ENCODE measurements around the gene ACOXL. TPM values are rescaled to one million over a fixed set of nuclear protein-coding genes. Genes with fewer than 3 reads are reported as not detected.

Gene ACOXL
- total and polyA plus RNA-seq, 2 of the 8 experiments (the other 6 are each of a cell fraction or from before 2014, with no cell fraction given), result 11.4 to 20.6 TPM

GRCh38 chr2:110948027-110948674, 215.8 kb downstream of the ACOXL start:
- Histone ChIP-seq H3K9ac (replicated peaks in 1 of 4; ENCODE audit: extremely low read depth in 1 of 4, low read depth in 3 of 4, low read length in 3 of 4) (no peak overlapping the region), H2AK5ac (ENCODE audit: low read depth, low read length) (no peak overlapping the region), H3K23ac (ENCODE audit: insufficient read length) (no peak overlapping the region), H2BK15ac (ENCODE audit: low read length) (no peak overlapping the region), H2BK20ac (ENCODE audit: low read length) (no peak overlapping the region), H3K79me1 (ENCODE audit: low read depth, low read length) (no peaks in the 10 kb centered on the region), H2AFZ (ENCODE audit: low read length) (no peak overlapping the region), H2BK5ac (ENCODE audit: low read depth, low read length) (no peak overlapping the region), H3K27me3 (replicated peaks in 1 of 4; ENCODE audit: control insufficient read depth in 3 of 4, extremely low read depth in 1 of 4, insufficient read depth in 3 of 4, low read length in 3 of 4) (no peaks in the 10 kb centered on the region), H4K8ac (ENCODE audit: extremely low read depth, insufficient read depth, low read length) (no peak overlapping the region), H2BK12ac (ENCODE audit: low read depth, low read length) (no peak overlapping the region), H3K23me2 (ENCODE audit: low read depth, low read length) (no peaks in the 10 kb centered on the region), H3K56ac (replicated peaks; ENCODE audit: insufficient read length, low read depth, low read length) (no peak overlapping the region), H3K79me2 (ENCODE audit: control insufficient read depth in 1 of 2, insufficient read depth in 2 of 2, low read length in 2 of 2) (no peaks in the 10 kb centered on the region), H3K4me3 (ENCODE audit: extremely low read depth in 1 of 4, insufficient read depth in 2 of 4, low read depth in 3 of 4, low read length in 4 of 4) (no peak overlapping the region), H2BK120ac (replicated peaks; ENCODE audit: low read depth, low read length) (no peak overlapping the region), H3K4ac (replicated peaks; ENCODE audit: insufficient read length, low read depth, low read length) (no peak overlapping the region), H3K4me2 (ENCODE audit: insufficient read depth in 1 of 2, low read depth in 2 of 2, low read length in 2 of 2) (no peak overlapping the region), H3K36me3 (ENCODE audit: control insufficient read depth in 2 of 4, insufficient read depth in 4 of 4, low read length in 3 of 4) (no peaks in the 10 kb centered on the region), H3K14ac (ENCODE audit: insufficient read length) (no peak overlapping the region), H3K27ac (ENCODE audit: low read depth, low read length) (no peak overlapping the region), H4K20me1 (replicated peaks in 1 of 2; ENCODE audit: control insufficient read depth in 1 of 2, insufficient read depth in 2 of 2, low read length in 2 of 2) (no peaks in the 10 kb centered on the region), H3K9me3 (ENCODE audit: insufficient read depth in 2 of 2, low read depth in 1 of 2, low read length in 1 of 2) (no peaks in the 10 kb centered on the region), H3K18ac (ENCODE audit: extremely low read depth, low read length) (no peak overlapping the region), H3K4me1 (replicated peaks in 1 of 4; ENCODE audit: control insufficient read depth in 3 of 4, insufficient read depth in 4 of 4, low read length in 3 of 4) (no peaks in the 10 kb centered on the region), H4K5ac (ENCODE audit: insufficient read length, low read depth, low read length) (no peak overlapping the region), H4K91ac (replicated peaks; ENCODE audit: insufficient read length, low read length) (no peak overlapping the region)
- POLR2A ChIA-PET (ENCODE audit: partially characterized antibody), result no interaction called here
- TF ChIP-seq, protein P1, sequence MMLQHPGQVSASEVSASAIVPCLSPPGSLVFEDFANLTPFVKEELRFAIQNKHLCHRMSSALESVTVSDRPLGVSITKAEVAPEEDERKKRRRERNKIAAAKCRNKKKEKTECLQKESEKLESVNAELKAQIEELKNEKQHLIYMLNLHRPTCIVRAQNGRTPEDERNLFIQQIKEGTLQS (IDR thresholded peaks at IDR 0.05; ENCODE audit: insufficient read depth, low read depth, low read length), result no peak
- CTCF ChIA-PET (ENCODE audit: partially characterized antibody), result interaction anchor here (1.8 kb wide), 1 partner anchor 23 kb away, joined by 4 read pairs; no protein-coding TSS in a partner anchor
- DNase-seq (ENCODE audit: low read depth in 1 of 2, low spot score in 2 of 2) (no peak), FAIRE-seq (no peak)
- WGBS, 2 experiments (ENCODE audit: extremely low coverage in 1 of 2, insufficient coverage in 1 of 2, insufficient read length in 1 of 2, insufficient replicate concordance in 2 of 2, low coverage in 1 of 2, low lambda C conversion rate in 2 of 2, missing lambda C conversion rate in 1 of 2), result 84% methylated on average over 10 of the region's 10 CpGs; no CpG with 5 or more reads in 1 of the 2 experiments
